ENCODE measurements around the gene FAM180A. TPM values are rescaled to one million over a fixed set of nuclear protein-coding genes. Genes with fewer than 3 reads are reported as not detected.

Gene FAM180A
- total RNA-seq, 1 donor from 2014 or later, result 0.24 TPM

DNA sequence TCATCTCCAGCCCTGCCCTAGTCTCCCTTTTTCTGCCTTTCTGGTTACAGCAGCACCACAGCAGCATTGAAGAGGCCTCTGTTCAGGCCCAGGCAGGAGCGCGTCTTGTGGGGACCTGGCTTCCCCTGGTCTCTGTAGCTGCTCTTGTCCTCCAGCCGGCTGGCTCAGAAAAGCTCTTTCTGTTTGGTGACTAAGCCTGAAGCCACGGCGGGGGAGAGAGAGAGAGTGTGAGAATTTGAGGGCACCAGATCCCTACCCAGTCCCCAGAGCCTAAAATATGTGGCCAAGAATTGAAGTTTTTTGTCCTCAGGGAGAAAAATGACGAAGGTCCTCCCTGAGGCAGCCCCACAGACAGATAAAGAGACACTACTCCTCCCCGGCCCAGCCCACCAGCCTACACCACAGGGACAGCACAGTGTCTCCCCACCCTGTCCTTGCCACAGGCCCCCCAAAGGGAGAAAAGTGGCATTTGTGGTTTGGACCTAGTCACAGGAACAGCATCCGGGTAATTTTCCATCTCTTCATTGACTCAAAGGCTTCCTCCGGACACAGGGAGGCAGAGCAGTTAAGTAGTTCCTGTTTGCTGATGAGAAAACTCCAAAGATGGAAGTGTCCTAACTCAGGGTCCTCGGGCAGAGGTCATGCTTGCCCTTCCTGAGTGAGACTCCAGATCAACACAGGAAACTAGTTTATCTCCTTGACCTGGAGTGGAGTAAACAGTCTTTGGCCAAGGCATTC is 13.3 kb upstream of the FAM180A start:
- no peak for DNase-seq (ENCODE audit: extremely low spot score, unreplicated experiment)
- Mint-ChIP-seq H3K27ac (ENCODE audit: unreplicated experiment) (peak overlapping the region; percentile 81), H3K27me3 (ENCODE audit: unreplicated experiment) (no peaks in the 10 kb centered on the region), H3K36me3 (ENCODE audit: unreplicated experiment) (no peaks in the 10 kb centered on the region), H3K4me1 (ENCODE audit: unreplicated experiment) (peaks cover 39% of the 10 kb centered on the region), H3K4me3 (ENCODE audit: unreplicated experiment) (no peak overlapping the region), H3K9me3 (ENCODE audit: unreplicated experiment) (no peaks in the 10 kb centered on the region)
- TF ChIP-seq, protein P1, sequence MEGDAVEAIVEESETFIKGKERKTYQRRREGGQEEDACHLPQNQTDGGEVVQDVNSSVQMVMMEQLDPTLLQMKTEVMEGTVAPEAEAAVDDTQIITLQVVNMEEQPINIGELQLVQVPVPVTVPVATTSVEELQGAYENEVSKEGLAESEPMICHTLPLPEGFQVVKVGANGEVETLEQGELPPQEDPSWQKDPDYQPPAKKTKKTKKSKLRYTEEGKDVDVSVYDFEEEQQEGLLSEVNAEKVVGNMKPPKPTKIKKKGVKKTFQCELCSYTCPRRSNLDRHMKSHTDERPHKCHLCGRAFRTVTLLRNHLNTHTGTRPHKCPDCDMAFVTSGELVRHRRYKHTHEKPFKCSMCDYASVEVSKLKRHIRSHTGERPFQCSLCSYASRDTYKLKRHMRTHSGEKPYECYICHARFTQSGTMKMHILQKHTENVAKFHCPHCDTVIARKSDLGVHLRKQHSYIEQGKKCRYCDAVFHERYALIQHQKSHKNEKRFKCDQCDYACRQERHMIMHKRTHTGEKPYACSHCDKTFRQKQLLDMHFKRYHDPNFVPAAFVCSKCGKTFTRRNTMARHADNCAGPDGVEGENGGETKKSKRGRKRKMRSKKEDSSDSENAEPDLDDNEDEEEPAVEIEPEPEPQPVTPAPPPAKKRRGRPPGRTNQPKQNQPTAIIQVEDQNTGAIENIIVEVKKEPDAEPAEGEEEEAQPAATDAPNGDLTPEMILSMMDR (IDR thresholded peaks at IDR 0.05), result no peak

DNA sequence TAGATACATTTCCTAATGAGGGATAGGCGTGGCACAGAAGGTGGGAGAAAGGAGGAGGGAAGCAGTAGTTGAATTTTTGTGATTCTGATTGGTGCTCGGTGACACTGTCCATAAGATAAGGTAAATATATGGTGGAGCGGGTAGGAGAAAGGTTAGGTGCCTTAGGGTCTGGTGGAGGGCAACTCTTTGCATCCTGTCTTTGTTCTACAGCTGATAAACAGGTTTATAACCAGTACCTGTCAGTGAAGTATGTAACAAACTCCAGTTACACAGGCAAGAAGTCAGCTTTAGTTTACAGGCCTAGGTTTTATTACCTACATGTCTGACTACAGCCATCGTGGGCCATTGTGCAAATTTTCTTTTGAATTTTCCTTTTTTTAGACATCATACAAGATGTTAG is 10.9 kb upstream of the FAM180A start:
- no peaks in the 10 kb centered on the region for H3K9me3 Mint-ChIP-seq (ENCODE audit: unreplicated experiment)
- H3K4me3 Mint-ChIP-seq (ENCODE audit: unreplicated experiment), result no peak overlapping the region
- peak overlapping the region; percentile 95 for H3K27ac Mint-ChIP-seq (ENCODE audit: unreplicated experiment)
- no peaks in the 10 kb centered on the region for H3K36me3 Mint-ChIP-seq (ENCODE audit: unreplicated experiment)
- DNase-seq (ENCODE audit: extremely low spot score, unreplicated experiment), result no peak
- H3K27me3 Mint-ChIP-seq (ENCODE audit: unreplicated experiment), result no peaks in the 10 kb centered on the region
- TF ChIP-seq, protein P1 (IDR thresholded peaks at IDR 0.05), result no peak
- peaks cover 44% of the 10 kb centered on the region for H3K4me1 Mint-ChIP-seq (ENCODE audit: unreplicated experiment)

DNA sequence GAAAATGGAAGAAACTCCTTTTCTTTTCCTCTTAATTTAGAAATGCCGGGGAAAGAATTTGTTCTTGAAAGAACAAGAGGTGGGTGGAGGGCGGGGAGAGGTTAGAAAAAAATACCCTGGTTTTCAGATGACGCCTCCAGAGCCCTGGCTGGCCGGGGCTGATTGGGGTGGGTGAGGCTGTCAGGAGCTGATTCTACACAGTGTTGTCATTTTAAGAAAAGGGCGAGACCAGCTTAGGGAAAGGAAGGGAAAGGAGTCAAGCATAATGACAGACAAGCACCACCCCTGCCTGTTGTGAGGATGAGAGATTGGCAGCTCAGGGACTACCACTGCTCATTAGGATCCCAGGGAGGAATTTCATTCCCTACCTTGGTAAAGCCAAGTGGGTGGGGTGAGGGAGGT is 9.9 kb upstream of the FAM180A start:
- Mint-ChIP-seq H3K4me3 (ENCODE audit: unreplicated experiment) (peak overlapping the region; percentile 70), H3K36me3 (ENCODE audit: unreplicated experiment) (no peaks in the 10 kb centered on the region), H3K27me3 (ENCODE audit: unreplicated experiment) (no peaks in the 10 kb centered on the region), H3K9me3 (ENCODE audit: unreplicated experiment) (no peaks in the 10 kb centered on the region), H3K27ac (ENCODE audit: unreplicated experiment) (peak overlapping the region; percentile 95), H3K4me1 (ENCODE audit: unreplicated experiment) (peaks cover 42% of the 10 kb centered on the region)
- TF ChIP-seq, protein P1 (IDR thresholded peaks at IDR 0.05), result no peak
- DNase-seq (ENCODE audit: extremely low spot score, unreplicated experiment), result no peak

DNA sequence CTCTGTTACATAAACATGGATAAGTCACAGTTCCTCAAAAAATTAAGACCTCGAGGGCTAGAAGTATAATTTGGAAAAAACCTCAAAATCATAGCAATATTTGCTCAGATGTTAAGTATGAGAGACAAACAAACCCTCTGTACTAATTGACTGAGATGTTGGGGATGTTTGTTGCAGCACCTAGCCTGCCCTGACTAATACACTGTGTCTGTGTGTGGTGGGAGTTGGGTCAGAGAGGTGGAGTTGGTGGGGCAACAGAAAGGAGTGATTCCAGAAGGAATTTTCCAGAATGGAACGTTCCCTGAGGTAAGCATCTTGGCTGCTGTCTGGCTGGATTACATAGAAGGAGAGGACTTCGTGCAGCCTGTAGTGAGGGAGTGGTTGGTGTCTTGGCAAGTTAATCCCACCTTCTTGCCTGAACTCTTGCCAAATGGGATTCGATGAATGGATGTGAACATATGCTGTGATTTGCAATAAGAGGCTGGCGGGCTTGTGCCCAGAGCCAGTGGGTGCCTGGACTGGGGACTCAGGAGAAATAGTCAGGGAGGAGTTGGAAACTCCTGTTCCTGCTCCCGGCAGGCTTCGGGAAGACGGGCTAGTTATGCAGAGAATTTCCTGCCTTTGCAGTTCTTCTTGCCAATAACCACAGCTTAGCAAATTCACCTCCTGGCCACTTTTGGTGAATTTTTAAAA is 9.3 kb upstream of the FAM180A start:
- Mint-ChIP-seq H3K4me3 (ENCODE audit: unreplicated experiment) (peak overlapping the region; percentile 70), H3K27ac (ENCODE audit: unreplicated experiment) (peak overlapping the region; percentile 95)

DNA sequence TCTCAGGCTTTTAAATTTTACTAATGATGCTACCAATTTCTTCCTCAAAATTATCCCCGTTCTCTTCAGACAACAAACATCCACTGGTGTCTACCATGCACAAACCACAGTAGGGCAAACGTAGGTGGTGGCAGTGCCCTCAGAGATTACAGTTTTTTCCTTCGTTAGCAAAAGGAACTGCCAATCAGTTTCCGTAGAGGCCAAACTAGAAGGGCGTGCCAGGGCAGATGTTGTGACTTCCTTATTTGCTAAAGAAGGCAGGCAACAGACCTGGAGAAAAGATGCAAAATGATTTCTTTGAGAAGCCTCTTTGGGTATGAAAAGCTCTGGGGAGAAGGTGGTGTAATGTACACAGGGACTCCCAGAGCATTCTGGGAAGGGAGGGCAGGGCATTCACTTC is 7.6 kb upstream of the FAM180A start:
- Mint-ChIP-seq H3K36me3 (ENCODE audit: unreplicated experiment) (no peaks in the 10 kb centered on the region), H3K4me1 (ENCODE audit: unreplicated experiment) (peaks cover 25% of the 10 kb centered on the region), H3K27me3 (ENCODE audit: unreplicated experiment) (no peaks in the 10 kb centered on the region), H3K4me3 (ENCODE audit: unreplicated experiment) (no peak overlapping the region), H3K27ac (ENCODE audit: unreplicated experiment) (no peak overlapping the region), H3K9me3 (ENCODE audit: unreplicated experiment) (no peaks in the 10 kb centered on the region)
- no peak for DNase-seq (ENCODE audit: extremely low spot score, unreplicated experiment)
- TF ChIP-seq, protein P1 (IDR thresholded peaks at IDR 0.05), result no peak

More for the DNA sequence above, 9.3 kb upstream of the FAM180A start:
- Mint-ChIP-seq H3K9me3 (ENCODE audit: unreplicated experiment) (no peaks in the 10 kb centered on the region), H3K27me3 (ENCODE audit: unreplicated experiment) (no peaks in the 10 kb centered on the region), H3K36me3 (ENCODE audit: unreplicated experiment) (no peaks in the 10 kb centered on the region), H3K4me1 (ENCODE audit: unreplicated experiment) (peaks cover 37% of the 10 kb centered on the region)
- TF ChIP-seq, protein P1 (IDR thresholded peaks at IDR 0.05), result no peak
- no peak for DNase-seq (ENCODE audit: extremely low spot score, unreplicated experiment)

Measured in osteocyte (in vitro differentiated cells).